ENCODE data around the gene HPCAL1.

HPCAL1 gene

DNA sequence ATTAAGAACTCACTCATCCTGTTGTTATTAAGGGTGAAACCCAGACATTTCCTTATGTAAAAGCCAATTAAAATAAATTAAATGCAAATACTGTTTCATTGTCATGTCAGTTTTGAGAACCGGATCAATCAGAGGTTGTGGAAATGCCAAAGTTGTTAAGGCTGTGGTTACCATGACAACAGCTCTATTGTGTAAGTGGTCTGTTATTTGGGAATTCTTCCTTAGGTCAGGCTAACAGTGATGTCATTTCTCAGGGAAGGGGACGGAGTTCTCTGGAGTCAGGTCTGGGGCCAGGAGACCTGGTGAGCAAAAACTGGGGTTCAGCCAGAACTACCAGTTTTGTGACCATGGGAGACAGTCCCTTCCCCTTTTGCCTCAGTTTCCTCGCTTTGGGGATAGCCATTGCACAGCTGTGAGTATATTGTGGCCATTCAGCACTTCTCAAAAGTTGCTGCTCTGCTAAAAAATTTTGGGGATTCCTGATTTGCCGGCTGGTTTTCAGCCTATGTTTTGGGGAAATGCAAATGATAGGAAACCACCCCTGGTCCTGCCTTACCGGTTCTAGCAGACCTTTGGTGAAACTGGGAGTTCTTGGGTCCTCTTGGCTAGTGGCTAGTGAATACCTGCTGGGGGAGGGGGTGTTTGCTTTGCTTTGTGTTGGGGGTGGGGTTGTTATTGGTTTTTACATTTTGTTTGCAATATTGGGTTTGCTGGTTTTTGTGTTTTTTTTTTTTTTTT is 21.6 kb downstream of the HPCAL1 start:
- DNase-seq (ENCODE audit: low spot score): peak; percentile 59

DNA sequence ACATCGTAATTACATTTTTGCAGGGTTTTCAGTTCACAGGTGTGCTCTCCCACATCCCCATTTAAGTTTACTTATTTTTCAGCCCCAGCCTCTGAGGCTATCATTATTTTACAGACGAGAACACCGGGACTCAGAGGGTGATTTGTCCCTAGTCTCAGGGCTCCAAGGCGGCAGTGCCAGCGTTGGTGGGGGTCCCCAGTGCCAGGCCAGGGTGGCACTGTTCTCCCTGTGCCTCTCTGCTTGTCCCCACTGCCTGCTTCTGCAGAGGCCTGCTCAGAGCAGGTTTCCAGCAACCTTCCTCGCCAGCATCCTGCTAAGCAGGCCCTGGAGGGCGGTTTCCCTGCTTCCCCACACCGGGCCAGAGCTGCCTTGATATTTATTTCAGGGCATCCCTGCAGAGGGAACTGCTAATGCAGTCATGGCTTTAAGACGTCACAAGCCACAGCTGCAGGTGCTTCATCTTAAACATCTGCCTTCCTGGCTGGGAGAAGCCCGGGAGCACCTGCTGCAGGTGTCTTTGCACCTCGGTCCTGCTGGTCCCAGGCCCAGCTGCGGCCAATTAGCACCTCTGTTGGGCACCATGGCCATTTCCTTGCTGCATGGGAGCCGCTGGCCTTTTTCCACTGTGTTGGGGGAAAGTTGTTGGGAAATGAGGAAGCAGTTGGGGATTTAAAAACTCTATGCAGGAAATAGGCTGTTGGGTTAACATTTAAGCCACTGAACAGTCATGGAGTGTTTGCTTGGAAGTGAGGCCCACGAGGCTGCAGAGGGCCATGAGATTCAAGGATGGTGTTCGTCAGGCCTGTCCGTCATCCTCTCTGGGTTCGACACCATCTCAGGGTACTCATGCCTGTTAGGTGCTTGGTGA is 22.8 kb downstream of the HPCAL1 start:
- DNase-seq (ENCODE audit: low spot score): no peak

DNA sequence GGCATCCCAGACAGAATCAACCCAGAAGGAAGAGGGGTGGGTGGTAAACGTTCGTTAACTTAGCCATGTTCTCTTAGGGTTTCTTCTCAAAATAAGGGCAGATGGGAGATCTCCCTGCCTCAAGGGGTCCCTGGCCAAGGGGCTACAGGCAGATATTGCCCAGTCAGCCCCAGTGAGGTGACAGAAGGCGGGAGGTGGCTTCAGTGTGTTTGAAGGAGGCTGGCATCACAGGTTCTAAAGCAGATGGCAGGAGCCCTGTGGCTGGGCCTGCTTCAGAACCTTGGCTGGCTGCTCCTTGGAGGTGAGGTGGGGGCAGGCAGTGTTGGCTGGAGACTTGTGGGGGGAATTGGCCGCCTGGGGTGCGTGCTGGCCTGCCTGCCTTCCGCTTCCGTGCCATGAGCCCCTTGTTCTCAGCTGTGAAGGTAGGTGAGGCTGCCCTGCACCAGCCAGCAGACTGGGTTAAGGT is 23.5 kb downstream of the HPCAL1 start:
- DNase-seq (ENCODE audit: low spot score): no peak

DNA sequence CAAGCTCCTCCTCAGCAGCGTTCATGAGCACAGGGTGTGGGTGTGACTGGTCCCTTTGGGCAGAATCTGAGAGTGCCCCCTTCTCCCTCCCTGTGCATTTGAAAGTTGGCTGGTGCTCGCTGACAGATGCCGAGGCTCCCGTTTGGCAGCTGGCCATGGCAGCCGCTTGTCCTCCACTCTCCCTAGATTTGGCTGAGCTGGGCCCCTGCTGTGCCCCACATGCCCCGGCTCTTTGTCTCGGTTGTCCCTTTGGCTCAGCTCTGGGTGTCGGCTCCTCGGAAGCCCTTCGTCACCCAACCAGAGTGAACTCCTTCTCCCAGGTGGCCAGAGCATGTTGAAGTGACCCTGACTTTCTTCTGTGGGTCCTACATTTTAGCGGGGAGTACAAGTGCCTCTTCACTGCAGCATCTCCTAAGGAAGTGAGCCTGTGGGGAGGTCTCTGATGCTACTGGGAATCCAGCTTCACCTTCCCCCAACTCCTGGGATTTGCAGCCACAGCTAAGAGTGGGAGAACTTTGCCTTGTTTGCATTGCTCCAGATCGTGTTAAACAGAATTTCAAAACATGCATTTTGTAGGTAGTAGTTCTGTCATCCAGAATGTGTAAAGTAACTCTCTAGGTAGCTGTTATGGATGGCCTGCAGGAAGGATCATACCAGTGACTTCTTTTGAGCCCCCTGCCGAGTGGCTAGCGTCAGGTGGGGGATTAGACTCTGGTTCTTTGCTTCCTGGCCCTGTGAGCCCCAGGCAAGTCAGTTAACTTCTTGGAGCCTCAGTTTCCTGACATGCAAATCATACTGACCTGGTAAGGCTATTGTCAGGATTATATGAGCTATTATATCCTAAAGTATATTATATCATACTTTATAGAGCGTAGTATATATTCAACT is 24.2 kb downstream of the HPCAL1 start:
- no peak for DNase-seq (ENCODE audit: low spot score)

DNA sequence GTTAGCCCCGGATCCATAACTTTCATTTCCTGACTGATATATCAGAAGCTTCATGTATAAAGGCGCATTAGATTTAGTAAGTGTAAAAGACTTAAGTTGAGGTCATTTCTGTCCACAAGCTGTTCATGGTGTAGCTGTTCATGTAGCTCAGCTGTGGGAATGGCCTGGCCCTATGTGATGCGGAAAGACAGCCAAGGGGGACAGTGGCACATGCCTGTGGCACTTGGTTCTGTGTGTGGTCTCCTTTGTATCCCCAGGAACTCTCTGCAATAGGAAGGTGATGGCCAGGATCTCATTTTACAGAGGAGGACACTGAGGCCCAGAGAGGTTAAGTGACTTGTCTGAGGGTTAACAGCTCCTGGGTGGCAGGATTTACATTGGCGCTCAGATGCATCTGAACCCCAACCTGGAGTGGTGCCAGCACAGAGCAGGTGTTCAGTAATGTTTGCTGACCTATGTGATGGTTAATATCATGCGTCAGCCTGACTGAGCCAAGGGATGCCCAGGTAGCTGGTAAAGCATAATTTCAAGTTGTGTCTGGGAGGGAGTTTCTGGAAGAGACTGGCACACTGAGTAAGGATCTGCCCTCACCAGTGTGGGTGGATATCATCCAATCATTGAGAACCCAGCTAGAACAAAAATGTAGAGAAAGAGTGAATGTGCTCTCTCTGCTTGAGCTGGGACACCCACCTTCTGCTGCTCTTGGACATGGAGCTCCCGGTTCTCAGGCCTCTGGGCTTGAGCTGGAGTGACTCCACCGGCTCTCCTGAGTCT is 25.4 kb downstream of the HPCAL1 start:
- DNase-seq (ENCODE audit: low spot score): no peak

DNA sequence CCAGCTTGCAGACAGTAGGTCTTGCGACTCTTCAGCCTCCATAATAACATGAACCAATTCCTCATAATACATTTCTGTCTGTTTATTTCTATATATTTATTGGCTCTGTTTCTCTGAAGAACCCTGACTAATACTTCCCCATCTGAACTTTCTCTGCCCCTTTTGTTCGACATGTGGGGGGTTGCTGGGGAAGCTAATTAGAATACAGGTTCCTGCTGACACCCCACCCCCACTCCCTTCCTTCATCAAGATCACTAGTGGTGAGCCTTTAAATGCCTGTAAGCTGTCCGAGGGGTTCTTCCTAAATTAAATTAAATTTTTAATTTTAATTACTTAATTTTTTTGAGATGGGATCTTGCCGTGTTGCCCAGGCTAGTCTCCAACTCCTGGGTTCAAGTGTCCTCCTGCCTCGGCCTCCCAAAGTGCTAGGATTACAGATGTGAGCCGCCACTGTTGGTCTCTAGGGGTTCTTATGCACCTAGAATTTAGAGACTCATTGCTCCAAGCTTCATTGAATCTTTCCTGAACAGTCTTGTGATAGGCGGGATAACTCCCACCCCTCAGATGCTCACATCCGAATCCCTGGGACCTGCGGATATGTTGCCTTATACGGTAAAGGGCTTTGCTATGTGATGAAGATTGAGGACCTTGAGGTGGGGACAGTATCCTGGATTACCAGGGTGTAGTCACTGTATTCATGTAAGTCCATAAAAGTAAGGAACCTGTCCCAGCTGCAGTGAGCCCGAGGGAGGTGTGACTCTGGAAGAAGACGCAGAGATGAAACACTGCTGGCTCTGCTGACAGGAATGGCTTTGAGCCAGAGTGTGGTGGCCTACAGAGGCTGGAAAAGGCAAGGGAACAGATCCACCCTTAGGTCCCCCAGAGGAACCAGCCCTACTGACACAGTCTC is 26.2 kb downstream of the HPCAL1 start:
- no peak for DNase-seq (ENCODE audit: low spot score)

DNA sequence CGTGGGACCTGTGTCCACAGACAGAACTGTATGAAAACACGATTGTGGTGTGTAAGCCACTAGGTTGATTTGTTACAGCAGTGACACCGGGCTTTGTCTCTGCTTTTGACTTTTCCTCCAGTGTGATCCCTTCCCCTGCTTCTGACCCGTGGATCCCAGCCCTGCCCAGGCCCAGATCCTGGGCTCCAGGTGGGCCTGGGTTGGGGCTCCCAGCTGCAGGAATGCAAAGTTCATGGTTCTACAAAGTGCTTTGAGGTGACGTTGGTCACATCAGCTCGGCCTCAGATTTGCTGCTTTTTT is 26.8 kb downstream of the HPCAL1 start:
- no peak for DNase-seq (ENCODE audit: low spot score)

DNA sequence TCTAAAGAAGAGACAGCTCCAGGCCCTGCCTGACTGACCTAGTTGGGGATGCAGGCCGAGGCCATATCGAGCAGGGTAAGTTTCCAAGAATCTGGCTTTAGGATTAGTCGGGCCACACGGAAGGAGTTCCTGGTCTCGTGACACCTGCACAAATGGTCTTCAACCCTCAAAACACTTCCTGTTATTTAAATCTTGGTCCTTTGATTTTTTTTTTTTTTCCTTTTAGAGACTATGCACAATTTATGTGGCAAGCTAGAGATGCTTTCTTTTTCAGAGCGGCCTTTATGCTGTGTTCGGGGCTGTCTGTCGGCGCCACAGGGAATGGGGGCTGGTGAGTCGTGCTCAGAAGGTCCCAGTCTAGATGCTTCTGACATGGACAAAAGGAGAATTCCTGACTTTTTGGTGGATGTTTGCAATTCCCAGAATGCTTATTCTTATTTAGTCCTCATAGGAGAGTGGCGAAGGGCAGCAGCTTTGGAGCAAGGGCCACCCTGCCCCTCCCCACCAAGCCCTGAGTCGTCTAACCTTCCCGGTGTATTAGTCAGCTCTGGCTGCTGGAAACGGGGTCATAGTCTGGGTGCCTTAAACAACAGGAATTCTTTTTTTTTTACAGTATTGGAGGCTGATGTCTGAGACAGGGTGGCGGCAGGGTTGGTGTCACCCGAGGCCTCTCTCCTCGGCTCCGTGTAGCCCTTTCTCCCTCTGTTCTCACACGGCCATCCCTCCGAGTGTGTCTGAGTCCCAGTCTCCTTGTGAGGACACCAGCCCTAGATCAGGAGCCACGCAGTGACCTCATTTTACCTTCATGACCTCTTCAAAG is 27.4 kb downstream of the HPCAL1 start:
- DNase-seq (ENCODE audit: low spot score): no peak

DNA sequence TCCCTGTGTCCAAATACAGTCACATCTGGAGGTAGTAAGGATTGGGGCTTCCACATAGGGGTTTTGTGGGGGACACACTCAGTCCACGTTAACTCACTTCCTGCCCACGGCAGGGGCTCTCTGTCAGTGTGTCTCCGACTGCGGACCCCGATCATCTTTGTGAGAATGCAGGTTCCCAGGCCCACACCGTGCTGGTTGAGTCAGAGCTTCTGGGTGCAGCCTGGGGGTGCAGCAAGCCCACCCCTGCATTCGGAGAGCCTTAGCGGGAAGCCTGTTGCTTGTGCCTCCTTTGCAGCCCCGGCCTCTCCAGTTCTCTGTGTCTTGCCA is 28.0 kb downstream of the HPCAL1 start:
- DNase-seq (ENCODE audit: low spot score): no peak

DNA sequence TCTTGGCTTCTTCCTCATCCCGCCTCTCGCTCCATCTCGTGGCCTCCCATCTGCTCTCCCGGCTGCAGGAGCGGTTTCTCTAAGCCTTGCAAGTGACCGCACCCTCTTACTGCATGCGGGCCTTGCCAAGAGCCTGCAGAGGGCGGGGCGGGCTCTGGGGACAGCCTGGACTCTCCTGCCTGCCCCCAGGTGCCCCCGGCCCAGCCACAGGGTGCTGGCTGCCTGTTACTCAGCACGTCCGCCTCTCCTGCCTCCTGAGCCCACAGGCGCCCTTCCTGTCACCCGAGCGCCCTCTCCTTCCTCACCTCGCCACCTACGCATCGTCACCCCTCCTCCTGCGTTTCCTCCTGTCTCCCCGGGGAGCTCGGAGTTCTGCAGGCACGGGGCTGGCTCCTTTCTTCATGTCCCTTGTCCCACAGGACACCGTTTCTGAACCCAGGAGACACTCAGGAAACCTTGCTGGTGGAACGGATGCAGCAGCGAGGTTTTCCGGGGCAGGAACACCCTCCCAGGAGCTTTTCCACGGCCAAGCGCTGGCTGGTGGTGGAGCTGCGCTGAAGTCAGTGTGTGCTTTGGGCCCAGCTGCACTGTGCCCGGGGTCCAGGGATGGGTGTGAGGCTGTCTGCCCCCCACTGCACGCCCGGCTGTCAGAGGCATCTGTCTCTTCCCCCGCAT is 28.5 kb downstream of the HPCAL1 start:
- no peak for DNase-seq (ENCODE audit: low spot score)

DNA sequence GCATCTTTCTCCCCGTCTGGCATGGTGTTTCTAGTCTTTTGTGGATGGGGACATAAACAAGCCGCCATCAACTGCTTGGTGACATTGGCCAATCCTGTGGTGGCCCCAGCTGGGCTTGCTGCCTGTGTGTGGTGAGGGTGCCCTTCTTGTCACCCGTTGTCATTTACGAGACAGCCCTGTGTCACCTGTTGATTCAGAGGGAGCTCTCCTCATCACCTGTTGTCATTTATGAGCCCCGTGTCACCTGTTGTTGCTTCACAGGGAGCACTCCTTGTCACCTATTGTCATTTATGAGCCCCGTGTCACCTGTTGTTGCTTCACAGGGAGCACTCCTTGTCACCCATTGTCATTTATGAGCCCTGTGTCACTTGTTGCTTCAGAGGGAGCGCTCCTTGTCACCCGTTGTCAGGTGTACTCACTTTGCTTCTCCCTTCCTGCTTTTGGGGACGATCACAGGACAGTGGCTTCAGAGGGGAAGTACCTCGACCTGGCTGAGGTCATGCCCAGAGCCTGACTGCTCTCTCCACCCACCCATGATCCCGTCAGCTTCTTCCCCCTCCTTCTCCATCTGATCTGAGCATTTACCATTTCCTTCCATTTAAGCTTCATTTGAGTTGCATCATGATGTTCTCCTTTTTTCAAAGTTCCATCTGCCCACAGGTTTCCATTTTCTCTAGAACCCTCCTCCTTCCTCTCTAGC is 29.1 kb downstream of the HPCAL1 start:
- DNase-seq (ENCODE audit: low spot score): no peak

DNA sequence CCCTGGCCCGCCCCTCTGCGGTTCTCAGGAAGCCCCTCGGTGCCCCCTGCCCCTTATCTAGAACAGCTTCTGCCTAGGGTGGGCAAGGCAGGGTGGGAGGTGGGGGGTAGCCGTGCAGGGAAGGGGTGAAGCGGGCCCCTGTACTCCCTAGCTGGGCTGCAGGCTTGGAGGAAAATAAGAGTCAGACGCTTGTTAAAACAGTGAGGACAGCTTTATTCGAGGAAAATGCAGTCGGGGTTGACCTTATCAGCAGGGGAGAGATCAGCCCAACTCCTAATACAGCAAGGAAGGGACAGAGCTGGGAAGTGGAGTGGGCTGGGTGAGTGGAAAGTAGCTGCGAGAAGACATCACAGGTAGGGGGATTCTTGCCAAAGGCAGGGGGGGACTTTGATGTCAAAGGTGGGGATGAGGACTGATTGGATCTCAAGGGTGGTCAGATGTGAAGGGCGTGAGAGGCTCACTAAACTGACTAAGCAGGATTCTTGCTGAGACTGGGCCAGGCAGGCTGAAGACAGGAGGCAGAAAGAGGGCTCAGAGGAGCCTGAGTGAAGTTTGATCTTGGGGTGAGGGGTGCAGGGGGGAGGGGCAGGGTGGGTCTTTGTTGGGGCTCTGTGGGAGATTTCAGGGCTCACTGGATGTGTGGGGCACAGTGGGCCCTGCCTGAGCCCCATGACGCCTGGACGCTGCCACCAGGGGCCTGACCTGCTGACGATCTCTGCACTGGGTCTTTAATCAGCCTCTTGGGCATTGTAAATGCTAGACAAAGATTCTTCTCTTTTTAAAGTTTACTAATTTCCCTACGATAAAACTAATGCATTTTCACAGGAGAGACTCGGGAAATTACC is 29.9 kb downstream of the HPCAL1 start:
- no peak for DNase-seq (ENCODE audit: low spot score)

DNA sequence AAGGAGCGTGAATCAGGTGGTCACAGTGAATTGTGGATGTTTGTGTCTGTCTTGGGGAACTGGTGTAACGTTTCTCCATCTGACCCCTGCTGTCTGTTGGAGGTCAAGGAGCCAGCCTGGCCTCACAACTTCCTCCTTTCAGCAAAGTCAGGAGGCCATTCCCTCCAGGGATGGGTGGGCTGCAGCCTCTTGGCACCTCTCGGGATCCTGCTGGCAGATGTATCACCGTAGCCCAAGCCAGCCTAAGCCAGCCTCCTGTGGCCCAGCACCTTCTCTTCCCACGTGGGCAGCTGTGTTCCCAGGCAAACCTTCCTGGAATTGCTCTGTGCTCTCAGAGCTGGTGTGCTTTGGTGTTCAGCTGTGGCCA is 30.5 kb downstream of the HPCAL1 start:
- no peak for DNase-seq (ENCODE audit: low spot score)

DNA sequence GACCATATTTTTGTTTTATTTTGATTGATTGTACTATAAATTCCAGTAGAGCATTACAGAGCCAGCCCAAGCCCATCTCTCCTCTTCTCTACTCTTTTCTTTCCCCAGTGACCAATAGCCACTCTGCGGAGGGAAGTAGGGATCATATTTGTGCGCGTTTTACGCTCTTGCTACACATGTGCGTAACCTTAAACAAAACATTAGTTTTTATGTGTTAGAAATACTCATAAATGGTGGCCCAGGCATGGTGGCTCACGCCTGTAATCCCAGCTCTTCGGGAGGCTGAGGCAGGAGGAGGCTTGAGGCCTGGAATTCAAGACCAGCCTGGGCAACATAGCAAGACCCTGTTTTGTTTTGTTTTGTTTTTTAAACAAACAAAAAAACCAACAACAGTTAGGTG is 31.3 kb downstream of the HPCAL1 start:
- DNase-seq (ENCODE audit: low spot score): no peak

DNA sequence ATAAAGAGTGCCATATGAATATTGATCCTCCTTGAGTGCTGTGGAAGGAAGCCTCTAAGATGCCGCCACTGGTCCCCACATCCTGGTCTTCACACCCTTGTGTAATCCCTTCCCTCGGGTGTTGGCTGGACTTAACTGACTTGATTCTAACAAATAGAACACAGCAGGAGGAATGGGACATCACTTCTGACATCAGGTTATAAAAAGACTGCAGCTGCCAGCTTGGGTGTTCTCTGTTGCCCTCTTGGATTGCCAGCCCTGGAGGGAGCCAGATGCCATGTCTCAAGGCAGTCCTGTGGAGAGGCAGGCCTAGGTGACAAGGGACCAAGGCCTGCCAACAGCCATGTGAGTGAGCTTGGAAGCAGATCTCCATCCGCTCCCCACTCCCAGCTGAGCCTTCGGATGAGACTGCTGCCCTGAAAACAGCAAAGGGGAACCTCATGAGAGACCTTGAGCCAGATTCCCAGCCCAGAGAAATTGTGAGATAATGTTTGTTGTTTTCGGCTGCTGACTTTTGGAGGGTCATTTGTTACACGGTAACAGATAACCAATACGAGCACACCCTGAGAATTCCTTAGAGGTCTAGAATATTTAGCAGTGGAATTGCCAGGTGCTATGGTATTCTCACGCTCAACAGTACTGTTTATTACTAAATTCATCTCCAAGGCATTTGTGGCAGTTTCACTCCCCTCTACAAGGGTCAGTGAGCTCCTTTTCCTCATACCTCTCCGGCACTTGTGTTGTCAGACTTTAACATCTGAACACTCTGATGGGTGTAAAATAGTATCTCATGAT is 32.5 kb downstream of the HPCAL1 start:
- no peak for DNase-seq (ENCODE audit: low spot score)

DNA sequence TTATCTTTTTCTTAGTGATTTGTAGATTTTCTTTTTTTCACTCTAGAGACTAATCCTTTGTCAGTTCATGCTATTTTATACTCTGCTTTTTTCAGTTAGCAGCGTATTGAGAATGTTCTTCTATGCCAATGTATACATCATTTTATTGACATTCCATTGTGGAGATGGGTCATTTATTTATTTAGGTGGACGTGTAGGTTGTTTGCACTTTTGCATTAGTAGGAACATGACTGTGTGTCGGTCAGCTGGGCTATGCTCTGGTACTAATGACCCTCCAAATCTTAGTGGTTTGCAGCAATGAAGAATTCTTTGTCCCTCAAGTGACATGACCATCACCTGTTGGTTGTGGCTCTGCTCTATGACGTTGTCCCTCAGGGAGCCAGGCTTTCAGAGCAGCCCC is 33.6 kb downstream of the HPCAL1 start:
- DNase-seq (ENCODE audit: low spot score): no peak
